SU-DHL-6 (cell line): ENCODE results near the gene NOCT.

Source experiments
- H2AFZ ChIP-seq: fragments of 200-600 bp; sonication (generic); 2 replicates; pipeline ENCODE4 v1.6.1; 2014; ENCODE audit warnings: low read depth, mild to moderate bottlenecking, moderate library complexity, mixed read lengths, antibody characterized with exemption, low read length; ENCODE audit not compliant: severe bottlenecking
- H3F3A ChIP-seq: fragments of 200-600 bp; shearing (Covaris generic); 2 replicates; pipeline ENCODE4 v1.6.0; 2016; ENCODE audit warnings: antibody characterized with exemption, mild to moderate bottlenecking; ENCODE audit not compliant: insufficient read depth
- H3K27ac ChIP-seq: fragments of 200-600 bp; sonication (generic); 2 replicates; pipeline ENCODE4 v1.5.1; 2016; ENCODE audit warnings: low read depth, mild to moderate bottlenecking, low read length, moderate library complexity, mixed read lengths
- H3K27me3 ChIP-seq: fragments of 200-600 bp; sonication (generic), shearing (Covaris generic); 2 replicates; pipeline ENCODE4 v1.6.0; 2014; ENCODE audit warnings: mild to moderate bottlenecking, low read length
- H3K36me3 ChIP-seq: fragments of 200-600 bp; sonication (generic); 2 replicates; pipeline ENCODE4 v1.6.1; 2014; ENCODE audit warnings: mild to moderate bottlenecking, low read length, mixed read lengths
- H3K4me2 ChIP-seq: fragments of 300-600, 200-600 bp; shearing (Covaris generic), sonication (generic); 2 replicates; pipeline ENCODE4 v1.6.0; 2014; ENCODE audit warnings: low read length, low read depth, mild to moderate bottlenecking; ENCODE audit not compliant: poor library complexity, severe bottlenecking
- H3K4me3 ChIP-seq: fragments of 200-600 bp; sonication (generic); 2 replicates; pipeline ENCODE4 v1.5.1; 2014; ENCODE audit warnings: antibody characterized with exemption, low read length, mild to moderate bottlenecking, mixed read lengths; ENCODE audit not compliant: insufficient read depth, poor library complexity, severe bottlenecking
- H3K79me2 ChIP-seq: fragments of 200-600 bp; sonication (generic); 2 replicates; pipeline ENCODE4 v1.6.1; 2014; ENCODE audit warnings: mild to moderate bottlenecking, low read length, moderate library complexity; ENCODE audit not compliant: insufficient read depth
- H3K9ac ChIP-seq: fragments of 200-600 bp; sonication (generic); 2 replicates; pipeline ENCODE4 v1.7.0; 2014; ENCODE audit warnings: mild to moderate bottlenecking, low read length
- H3K9me2 ChIP-seq: fragments of 200-600 bp; sonication (generic); replicated peaks from 2 replicates; pipeline ENCODE4 v1.6.1; 2014; ENCODE audit warnings: low read length; ENCODE audit not compliant: insufficient read depth
- H3K9me3 ChIP-seq: fragments of 200-600 bp; sonication (generic); 2 replicates; pipeline ENCODE4 v1.6.1; 2014; ENCODE audit warnings: low read length, mixed read lengths; ENCODE audit not compliant: insufficient read depth
- H4K20me1 ChIP-seq: fragments of 200-600 bp; sonication (generic); 2 replicates; pipeline ENCODE4 v1.6.1; 2014; ENCODE audit warnings: low read depth, mild to moderate bottlenecking, antibody characterized with exemption, low read length, moderate library complexity, mixed read lengths
- EZH2phosphoT487 ChIP-seq: fragments of 200-600 bp; sonication (generic), shearing (Covaris generic); conservative IDR thresholded peaks from 2 replicates; pipeline ENCODE4 v1.6.1; 2018; ENCODE audit warnings: mild to moderate bottlenecking, antibody characterized with exemption, low read length, moderate library complexity, mixed read lengths
- TF ChIP-seq, protein P1 (sequence below): fragments of 200-600 bp; sonication (generic); IDR thresholded peaks from one replicate; pipeline ENCODE4 v1.5.1; 2017; ENCODE audit warnings: antibody characterized with exemption, mild to moderate bottlenecking, low read length, moderate library complexity; ENCODE audit not compliant: insufficient read depth, poor library complexity, severe bottlenecking

NOCT gene

DNA sequence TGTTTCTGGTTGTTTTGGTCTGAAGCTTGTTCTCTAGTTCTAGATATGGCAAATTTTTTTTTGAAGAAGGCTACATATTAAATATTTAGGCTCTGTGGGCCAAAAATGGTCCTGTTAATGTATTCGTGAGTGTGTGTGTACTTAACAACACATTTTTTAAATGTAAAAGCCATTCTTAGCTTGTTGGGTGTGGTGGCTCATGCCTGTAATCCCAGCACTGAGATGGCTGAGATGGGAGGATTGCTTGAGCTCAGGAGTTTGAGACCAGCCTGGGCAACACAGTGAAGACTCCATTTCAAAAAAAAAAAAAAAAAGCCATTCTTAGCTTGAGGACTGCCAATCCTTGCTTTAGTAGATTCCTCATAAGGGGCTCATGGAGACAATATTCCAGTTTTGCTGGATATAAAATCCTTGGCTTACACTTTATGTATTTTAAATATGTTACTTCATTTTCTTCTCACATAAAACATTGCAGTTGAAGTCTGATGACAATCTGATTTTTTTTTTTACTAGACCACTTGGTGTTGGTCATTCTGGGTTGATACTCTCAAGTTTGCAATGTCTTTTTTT is 23.4 kb downstream of the NOCT start:
- no peaks in the 10 kb centered on the region for H3K36me3 ChIP-seq
- no peak for TF ChIP-seq EZH2phosphoT487
- TF ChIP-seq, protein P1, sequence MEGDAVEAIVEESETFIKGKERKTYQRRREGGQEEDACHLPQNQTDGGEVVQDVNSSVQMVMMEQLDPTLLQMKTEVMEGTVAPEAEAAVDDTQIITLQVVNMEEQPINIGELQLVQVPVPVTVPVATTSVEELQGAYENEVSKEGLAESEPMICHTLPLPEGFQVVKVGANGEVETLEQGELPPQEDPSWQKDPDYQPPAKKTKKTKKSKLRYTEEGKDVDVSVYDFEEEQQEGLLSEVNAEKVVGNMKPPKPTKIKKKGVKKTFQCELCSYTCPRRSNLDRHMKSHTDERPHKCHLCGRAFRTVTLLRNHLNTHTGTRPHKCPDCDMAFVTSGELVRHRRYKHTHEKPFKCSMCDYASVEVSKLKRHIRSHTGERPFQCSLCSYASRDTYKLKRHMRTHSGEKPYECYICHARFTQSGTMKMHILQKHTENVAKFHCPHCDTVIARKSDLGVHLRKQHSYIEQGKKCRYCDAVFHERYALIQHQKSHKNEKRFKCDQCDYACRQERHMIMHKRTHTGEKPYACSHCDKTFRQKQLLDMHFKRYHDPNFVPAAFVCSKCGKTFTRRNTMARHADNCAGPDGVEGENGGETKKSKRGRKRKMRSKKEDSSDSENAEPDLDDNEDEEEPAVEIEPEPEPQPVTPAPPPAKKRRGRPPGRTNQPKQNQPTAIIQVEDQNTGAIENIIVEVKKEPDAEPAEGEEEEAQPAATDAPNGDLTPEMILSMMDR = no peak

DNA sequence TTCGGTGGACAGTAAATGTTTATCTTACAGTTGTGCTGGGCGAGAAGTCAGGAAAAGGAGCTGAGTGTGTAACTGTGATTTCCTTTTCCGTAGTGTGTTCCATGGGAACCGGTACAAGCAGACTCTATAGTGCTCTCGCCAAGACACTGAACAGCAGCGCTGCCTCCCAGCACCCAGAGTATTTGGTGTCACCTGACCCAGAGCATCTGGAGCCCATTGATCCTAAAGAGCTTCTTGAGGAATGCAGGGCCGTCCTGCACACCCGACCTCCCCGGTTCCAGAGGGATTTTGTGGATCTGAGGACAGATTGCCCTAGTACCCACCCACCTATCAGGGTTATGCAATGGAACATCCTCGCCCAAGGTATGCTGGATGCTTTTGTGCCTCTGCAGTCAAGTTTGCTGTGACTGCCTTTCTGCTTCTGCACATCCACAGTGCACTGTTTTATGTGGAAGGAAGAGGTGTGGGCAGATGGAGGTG is 27.4 kb downstream of the NOCT start:
- no peaks in the 10 kb centered on the region for H4K20me1 ChIP-seq
- TF ChIP-seq, protein P1 = no peak
- no peak for TF ChIP-seq EZH2phosphoT487
- no peaks in the 10 kb centered on the region for H3K36me3 ChIP-seq
- no peak overlapping the region for H3K9ac ChIP-seq
- peaks cover 23% of the 10 kb centered on the region; the same call in 1 of the 2 replicates for H3K79me2 ChIP-seq
- H3K9me3 ChIP-seq = no peaks in the 10 kb centered on the region
- no peaks in the 10 kb centered on the region for H3K27me3 ChIP-seq
- H3K27ac ChIP-seq = no peak overlapping the region
- no peaks in the 10 kb centered on the region; the same call in 1 of the 2 replicates for H3F3A ChIP-seq
- no peak overlapping the region for H3K4me3 ChIP-seq
- H3K9me2 ChIP-seq = no peaks in the 10 kb centered on the region
- H2AFZ ChIP-seq = no peak overlapping the region
- H3K4me2 ChIP-seq = no peak overlapping the region

More for the DNA sequence above, 23.4 kb downstream of the NOCT start:
- Histone ChIP-seq H4K20me1 (no peaks in the 10 kb centered on the region), H3K27me3 (no peaks in the 10 kb centered on the region), H3F3A (no peaks in the 10 kb centered on the region), H2AFZ (no peak overlapping the region), H3K9ac (no peak overlapping the region), H3K9me2 (no peaks in the 10 kb centered on the region), H3K4me3 (no peak overlapping the region), H3K79me2 (peaks cover 50% of the 10 kb centered on the region), H3K4me2 (no peak overlapping the region), H3K9me3 (no peaks in the 10 kb centered on the region), H3K27ac (no peak overlapping the region)

DNA sequence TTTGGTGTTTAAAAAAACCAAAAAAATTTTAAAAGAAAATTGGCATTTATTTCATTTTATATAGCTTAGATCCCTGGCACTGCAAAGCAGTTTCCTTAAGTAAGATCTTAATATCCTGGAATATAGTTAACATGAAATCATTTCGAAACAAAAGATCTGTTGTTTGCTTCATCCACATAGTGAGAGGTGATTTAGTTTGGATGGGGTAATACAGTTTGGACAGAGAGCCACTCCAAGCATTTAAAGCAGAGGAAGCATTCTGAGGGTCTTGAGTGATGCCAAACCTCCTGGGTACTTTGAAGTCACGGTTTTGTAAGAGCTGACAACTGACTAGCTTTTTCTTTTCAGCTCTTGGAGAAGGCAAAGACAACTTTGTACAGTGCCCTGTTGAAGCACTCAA is 28.7 kb downstream of the NOCT start:
- Histone ChIP-seq H3K9ac (no peak overlapping the region), H2AFZ (no peak overlapping the region), H3K79me2 (peaks cover 14% of the 10 kb centered on the region; the same call in 1 of the 2 replicates), H3K9me3 (no peaks in the 10 kb centered on the region), H3K27ac (no peak overlapping the region), H3K9me2 (no peaks in the 10 kb centered on the region), H3K4me3 (no peak overlapping the region), H3F3A (no peaks in the 10 kb centered on the region; the same call in 1 of the 2 replicates), H3K36me3 (no peaks in the 10 kb centered on the region), H3K27me3 (no peaks in the 10 kb centered on the region), H4K20me1 (no peaks in the 10 kb centered on the region), H3K4me2 (no peak overlapping the region)
- TF ChIP-seq, protein P1 = no peak
- no peak for TF ChIP-seq EZH2phosphoT487
